HL-60 (cell line): ENCODE data around the gene SERINC1.

Experiments
- DNase-seq, 2 experiments: peaks; one replicate each; pipeline ENCODE4 v3.0.0-alpha.2; 2010 to 2020; ENCODE audit warnings: low read depth in 1 of 2, low spot score in 1 of 2
- H3K27ac ChIP-seq: fragments of 250-450 bp; sonication (Bioruptor Pico); replicated peaks from 2 replicates; pipeline ENCODE4 v1.5.1; 2020; ENCODE audit warnings: mild to moderate bottlenecking, moderate library complexity
- H3K27me3 ChIP-seq: fragments of 250-450 bp; sonication (Bioruptor Pico); 2 replicates; pipeline ENCODE4 v1.5.1; 2021; ENCODE audit warnings: mild to moderate bottlenecking, moderate library complexity; ENCODE audit not compliant: insufficient read depth, poor library complexity, severe bottlenecking
- H3K4me3 ChIP-seq: replicated peaks from 2 replicates; pipeline ENCODE4 v1.5.1; 2011; ENCODE audit warnings: mild to moderate bottlenecking, control low read depth, low read length; ENCODE audit not compliant: insufficient read depth
- CTCF ChIP-seq: IDR thresholded peaks from one replicate; pipeline ENCODE4 v1.5.1; 2011; ENCODE audit warnings: low read length, control low read depth, inconsistent platforms; ENCODE audit not compliant: insufficient read depth
- GABPA ChIP-seq: IDR thresholded peaks from 2 replicates; pipeline ENCODE4 v1.6.1; 2012; ENCODE audit warnings: low read depth
- POLR2AphosphoS5 ChIP-seq: IDR thresholded peaks from 2 replicates; pipeline ENCODE4 v1.6.1; 2012; ENCODE audit warnings: low read depth
- SPI1 ChIP-seq: IDR thresholded peaks from 2 replicates; pipeline ENCODE4 v1.6.1; 2012; ENCODE audit warnings: low read depth, mild to moderate bottlenecking, borderline replicate concordance
- TF ChIP-seq, protein P1 (sequence below): IDR thresholded peaks from 2 replicates; pipeline ENCODE4 v1.6.1; 2012; ENCODE audit warnings: low read depth; ENCODE audit not compliant: insufficient replicate concordance

The SERINC1 gene

GRCh38 chr6:122406187-122406586, 65.4 kb downstream of the SERINC1 start:
- no peak for TF ChIP-seq GABPA
- no peak for TF ChIP-seq POLR2AphosphoS5
- Histone ChIP-seq H3K27ac (no peak overlapping the region), H3K27me3 (no peaks in the 10 kb centered on the region), H3K4me3 (no peak overlapping the region)
- DNase-seq = no peak

- TF ChIP-seq CTCF (no peak), POLR2AphosphoS5 (no peak), SPI1 (no peak), GABPA (no peak)
- TF ChIP-seq, protein P1, sequence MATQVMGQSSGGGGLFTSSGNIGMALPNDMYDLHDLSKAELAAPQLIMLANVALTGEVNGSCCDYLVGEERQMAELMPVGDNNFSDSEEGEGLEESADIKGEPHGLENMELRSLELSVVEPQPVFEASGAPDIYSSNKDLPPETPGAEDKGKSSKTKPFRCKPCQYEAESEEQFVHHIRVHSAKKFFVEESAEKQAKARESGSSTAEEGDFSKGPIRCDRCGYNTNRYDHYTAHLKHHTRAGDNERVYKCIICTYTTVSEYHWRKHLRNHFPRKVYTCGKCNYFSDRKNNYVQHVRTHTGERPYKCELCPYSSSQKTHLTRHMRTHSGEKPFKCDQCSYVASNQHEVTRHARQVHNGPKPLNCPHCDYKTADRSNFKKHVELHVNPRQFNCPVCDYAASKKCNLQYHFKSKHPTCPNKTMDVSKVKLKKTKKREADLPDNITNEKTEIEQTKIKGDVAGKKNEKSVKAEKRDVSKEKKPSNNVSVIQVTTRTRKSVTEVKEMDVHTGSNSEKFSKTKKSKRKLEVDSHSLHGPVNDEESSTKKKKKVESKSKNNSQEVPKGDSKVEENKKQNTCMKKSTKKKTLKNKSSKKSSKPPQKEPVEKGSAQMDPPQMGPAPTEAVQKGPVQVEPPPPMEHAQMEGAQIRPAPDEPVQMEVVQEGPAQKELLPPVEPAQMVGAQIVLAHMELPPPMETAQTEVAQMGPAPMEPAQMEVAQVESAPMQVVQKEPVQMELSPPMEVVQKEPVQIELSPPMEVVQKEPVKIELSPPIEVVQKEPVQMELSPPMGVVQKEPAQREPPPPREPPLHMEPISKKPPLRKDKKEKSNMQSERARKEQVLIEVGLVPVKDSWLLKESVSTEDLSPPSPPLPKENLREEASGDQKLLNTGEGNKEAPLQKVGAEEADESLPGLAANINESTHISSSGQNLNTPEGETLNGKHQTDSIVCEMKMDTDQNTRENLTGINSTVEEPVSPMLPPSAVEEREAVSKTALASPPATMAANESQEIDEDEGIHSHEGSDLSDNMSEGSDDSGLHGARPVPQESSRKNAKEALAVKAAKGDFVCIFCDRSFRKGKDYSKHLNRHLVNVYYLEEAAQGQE = no peak
- no peak for DNase-seq
- no peaks in the 10 kb centered on the region for H3K27me3 ChIP-seq
- no peak overlapping the region for H3K4me3 ChIP-seq
- H3K27ac ChIP-seq = no peak overlapping the region
These were observed 66.2 kb downstream of the SERINC1 start for GRCh38 chr6:122405417-122405816.

GRCh38 chr6:122404444-122404843, 67.2 kb downstream of the SERINC1 start:
- Histone ChIP-seq H3K4me3 (no peak overlapping the region), H3K27ac (no peak overlapping the region), H3K27me3 (no peaks in the 10 kb centered on the region)
- no peak for TF ChIP-seq CTCF
- TF ChIP-seq SPI1 = no peak
- no peak for TF ChIP-seq POLR2AphosphoS5
- TF ChIP-seq GABPA = no peak
- TF ChIP-seq, protein P1 = no peak
- DNase-seq = no peak

GRCh38 chr6:122401104-122401503, 70.5 kb downstream of the SERINC1 start:
- no peak overlapping the region for H3K27ac ChIP-seq
- no peak for DNase-seq
- no peak overlapping the region for H3K4me3 ChIP-seq
- TF ChIP-seq GABPA (no peak), CTCF (no peak), POLR2AphosphoS5 (no peak), SPI1 (no peak)
- TF ChIP-seq, protein P1 = no peak
- no peaks in the 10 kb centered on the region for H3K27me3 ChIP-seq
